GM12874 (cell line): Measurements from ENCODE around the gene MALT1.

Source experiments
- CTCF ChIP-seq: IDR thresholded peaks from 2 replicates; pipeline ENCODE4 v1.5.1; 2011; ENCODE audit warnings: low read depth, mild to moderate bottlenecking, control low read depth, low read length, moderate library complexity; ENCODE audit not compliant: insufficient read depth

Gene MALT1

GRCh38 chr18:58754544-58755068 lies 83.3 kb downstream of the MALT1 start:
- no peak for TF ChIP-seq CTCF

- TF ChIP-seq CTCF, result no peak
These were observed 84.2 kb downstream of the MALT1 start for GRCh38 chr18:58755304-58756010.

GRCh38 chr18:58756148-58756547 lies 84.9 kb downstream of the MALT1 start:
- TF ChIP-seq CTCF, result no peak

GRCh38 chr18:58756596-58757240 lies 85.5 kb downstream of the MALT1 start:
- TF ChIP-seq CTCF, result no peak

GRCh38 chr18:58758046-58758445 lies 86.8 kb downstream of the MALT1 start:
- TF ChIP-seq CTCF, result no peak

- TF ChIP-seq CTCF, result no peak
These were observed 87.3 kb downstream of the MALT1 start for GRCh38 chr18:58758606-58759005.

- no peak for TF ChIP-seq CTCF
These were observed 90.1 kb downstream of the MALT1 start for GRCh38 chr18:58761241-58761969.
